Measurements from ENCODE around the gene METTL16.
"Not testable (repeated sequence)": the region's sequence is repeated elsewhere in the genome, so short reads cannot be mapped to it uniquely, and the experiment has no call there.

The METTL16 gene

GRCh38 chr17:2500446-2500845 lies 11.2 kb downstream of the METTL16 start:
- no peak for DNase-seq

- not testable (repeated sequence) for DNase-seq
Observed at GRCh38 chr17:2489286-2489685, 22.4 kb downstream of the METTL16 start.

- DNase-seq, result no peak
Observed at GRCh38 chr17:2487306-2487705, 24.4 kb downstream of the METTL16 start.

GRCh38 chr17:2486709-2487108 lies 25.0 kb downstream of the METTL16 start:
- not testable (repeated sequence) for DNase-seq

GRCh38 chr17:2485970-2486369 lies 25.7 kb downstream of the METTL16 start:
- DNase-seq, result no peak

- no peak for DNase-seq
Observed at GRCh38 chr17:2485543-2485942, 26.1 kb downstream of the METTL16 start.

GRCh38 chr17:2484876-2485275 lies 26.8 kb downstream of the METTL16 start:
- DNase-seq, result no peak

GRCh38 chr17:2483084-2483483 lies 28.6 kb downstream of the METTL16 start:
- no peak for DNase-seq

GRCh38 chr17:2482218-2482617 lies 29.5 kb downstream of the METTL16 start:
- DNase-seq, result no peak

- no peak for DNase-seq
Observed at GRCh38 chr17:2481760-2482159, 29.9 kb downstream of the METTL16 start.

GRCh38 chr17:2478458-2478857 lies 33.2 kb downstream of the METTL16 start:
- DNase-seq, result no peak

GRCh38 chr17:2475056-2475455 lies 36.6 kb downstream of the METTL16 start:
- no peak for DNase-seq

- no peak for DNase-seq
Observed at GRCh38 chr17:2474371-2474770, 37.3 kb downstream of the METTL16 start.

GRCh38 chr17:2468270-2468669 lies 43.4 kb downstream of the METTL16 start:
- no peak for DNase-seq

GRCh38 chr17:2466931-2467330 lies 44.8 kb downstream of the METTL16 start:
- DNase-seq, result no peak

- no peak for DNase-seq
Observed at GRCh38 chr17:2462481-2462880, 49.2 kb downstream of the METTL16 start.

GRCh38 chr17:2459917-2460271 lies 51.8 kb downstream of the METTL16 start:
- DNase-seq, result no peak

GRCh38 chr17:2457913-2458312 lies 53.8 kb downstream of the METTL16 start:
- DNase-seq, result no peak

- no peak for DNase-seq
Observed at GRCh38 chr17:2456475-2456874, 55.2 kb downstream of the METTL16 start.

GRCh38 chr17:2455956-2456355 lies 55.7 kb downstream of the METTL16 start:
- no peak for DNase-seq

- DNase-seq, result no peak
Observed at GRCh38 chr17:2453866-2454265, 57.8 kb downstream of the METTL16 start.

GRCh38 chr17:2453325-2453724 lies 58.4 kb downstream of the METTL16 start:
- DNase-seq, result no peak

GRCh38 chr17:2452216-2452750 lies 59.4 kb downstream of the METTL16 start:
- DNase-seq, result no peak

- DNase-seq, result no peak
Observed at GRCh38 chr17:2450016-2450650, 61.6 kb downstream of the METTL16 start.

GRCh38 chr17:2449486-2449885 lies 62.2 kb downstream of the METTL16 start:
- DNase-seq, result no peak

All from OCI-M1 (cell line).